ENCODE data around the gene NANOS3.

The NANOS3 gene

DNA sequence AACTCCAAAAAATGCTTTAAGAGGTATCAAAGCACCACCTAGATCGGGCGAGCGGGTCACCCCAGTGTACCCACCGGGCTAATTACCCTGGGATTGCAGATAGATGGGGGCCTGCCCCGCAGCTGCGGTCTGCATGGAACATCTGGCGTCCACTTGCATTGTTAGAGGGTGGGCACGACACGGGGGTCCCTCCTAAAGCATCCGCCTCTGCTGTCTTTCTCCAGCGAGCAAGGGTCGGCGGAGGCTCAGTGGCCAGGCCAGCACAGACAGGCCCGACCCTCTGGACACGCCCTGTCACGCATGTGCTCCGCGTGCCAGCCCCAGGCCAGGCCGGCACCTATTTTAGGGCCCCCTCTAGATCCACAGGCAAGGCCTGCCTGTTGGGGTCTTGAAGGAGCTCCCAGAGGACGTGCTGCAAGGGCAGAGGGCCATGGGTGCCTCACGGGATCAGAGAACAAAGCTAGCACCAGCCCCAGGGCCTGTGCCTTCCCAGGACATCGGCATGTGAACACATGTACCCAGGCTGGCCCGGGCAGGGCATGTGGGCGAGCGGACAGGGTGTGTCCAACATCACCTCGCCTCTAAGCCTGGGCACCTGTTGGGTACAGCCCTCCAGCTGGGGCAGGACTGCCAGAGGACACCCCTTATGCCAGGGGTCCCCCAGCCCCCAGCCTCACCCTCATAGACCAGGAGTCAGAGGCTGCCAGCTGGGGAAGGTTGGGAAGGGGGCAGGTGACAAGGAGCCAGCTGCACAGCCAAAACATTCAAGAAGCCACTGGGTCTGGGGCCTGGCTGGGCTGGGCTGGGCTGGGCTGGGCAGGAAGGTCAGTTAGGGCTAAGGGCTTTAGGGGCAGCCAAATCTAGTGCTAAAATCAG is 35.6 kb upstream of the NANOS3 start:
- TF ChIP-seq, protein P1, sequence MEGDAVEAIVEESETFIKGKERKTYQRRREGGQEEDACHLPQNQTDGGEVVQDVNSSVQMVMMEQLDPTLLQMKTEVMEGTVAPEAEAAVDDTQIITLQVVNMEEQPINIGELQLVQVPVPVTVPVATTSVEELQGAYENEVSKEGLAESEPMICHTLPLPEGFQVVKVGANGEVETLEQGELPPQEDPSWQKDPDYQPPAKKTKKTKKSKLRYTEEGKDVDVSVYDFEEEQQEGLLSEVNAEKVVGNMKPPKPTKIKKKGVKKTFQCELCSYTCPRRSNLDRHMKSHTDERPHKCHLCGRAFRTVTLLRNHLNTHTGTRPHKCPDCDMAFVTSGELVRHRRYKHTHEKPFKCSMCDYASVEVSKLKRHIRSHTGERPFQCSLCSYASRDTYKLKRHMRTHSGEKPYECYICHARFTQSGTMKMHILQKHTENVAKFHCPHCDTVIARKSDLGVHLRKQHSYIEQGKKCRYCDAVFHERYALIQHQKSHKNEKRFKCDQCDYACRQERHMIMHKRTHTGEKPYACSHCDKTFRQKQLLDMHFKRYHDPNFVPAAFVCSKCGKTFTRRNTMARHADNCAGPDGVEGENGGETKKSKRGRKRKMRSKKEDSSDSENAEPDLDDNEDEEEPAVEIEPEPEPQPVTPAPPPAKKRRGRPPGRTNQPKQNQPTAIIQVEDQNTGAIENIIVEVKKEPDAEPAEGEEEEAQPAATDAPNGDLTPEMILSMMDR (IDR thresholded peaks at IDR 0.05) = no peak

DNA sequence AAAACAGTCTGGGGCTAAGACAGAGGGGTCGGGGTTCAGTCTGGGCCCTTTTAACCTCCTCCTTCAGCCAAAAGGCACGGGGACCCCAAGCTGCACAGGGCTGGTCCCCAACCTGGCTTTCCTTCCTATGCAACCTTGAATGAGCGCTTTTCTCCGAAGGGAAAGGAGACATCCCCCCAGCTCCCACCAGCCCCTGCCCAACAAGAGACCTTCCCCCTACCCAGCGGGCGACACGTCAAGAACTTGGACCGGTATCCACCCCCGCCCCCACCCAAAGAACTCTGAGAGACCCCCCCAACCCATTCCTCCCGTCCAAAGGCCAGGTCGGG is 35.0 kb upstream of the NANOS3 start:
- TF ChIP-seq, protein P1 (IDR thresholded peaks at IDR 0.05) = no peak

DNA sequence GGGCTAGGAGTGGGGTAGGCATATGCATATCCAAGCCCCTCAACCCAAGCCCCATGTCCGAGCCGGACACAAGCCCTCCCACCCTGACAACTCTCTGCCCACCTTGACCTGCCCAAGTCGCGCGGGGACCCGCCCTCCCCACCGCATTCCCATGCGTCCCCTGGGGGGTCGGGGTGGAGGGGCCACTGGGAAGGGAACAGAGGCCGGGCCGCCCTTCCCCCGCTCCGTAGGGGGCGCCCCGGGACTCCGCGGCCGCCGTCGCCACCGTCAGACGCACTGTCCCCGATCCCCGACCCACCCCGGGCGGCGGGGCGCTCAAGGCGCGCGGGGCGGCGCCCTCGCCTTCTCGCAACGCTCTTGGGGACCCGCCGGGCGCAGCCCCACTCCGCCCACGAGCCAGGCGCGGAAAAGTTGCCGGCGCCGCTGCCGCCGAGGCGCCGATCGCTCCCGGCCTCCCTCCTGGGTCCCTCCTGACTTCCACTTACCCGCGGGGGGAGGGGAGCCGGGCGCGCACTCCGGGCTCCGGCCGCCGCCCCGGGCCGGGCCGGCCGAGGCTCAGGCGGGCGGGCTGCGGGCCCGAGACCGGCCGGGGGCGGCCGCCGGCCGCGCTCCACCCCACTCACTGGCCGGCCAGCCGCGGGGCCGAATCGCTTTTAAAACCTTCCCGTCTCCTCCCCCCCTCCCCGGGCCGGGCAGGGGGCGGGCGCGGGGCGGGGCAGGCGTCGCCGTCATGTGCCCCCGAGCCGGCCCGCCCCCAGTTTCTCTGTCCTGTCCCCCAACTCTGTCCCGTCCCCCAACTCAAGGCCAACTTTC is 34.4 kb upstream of the NANOS3 start:
- TF ChIP-seq, protein P1 (IDR thresholded peaks at IDR 0.05) = peak; percentile 33; the same call in 1 of the 2 replicates

DNA sequence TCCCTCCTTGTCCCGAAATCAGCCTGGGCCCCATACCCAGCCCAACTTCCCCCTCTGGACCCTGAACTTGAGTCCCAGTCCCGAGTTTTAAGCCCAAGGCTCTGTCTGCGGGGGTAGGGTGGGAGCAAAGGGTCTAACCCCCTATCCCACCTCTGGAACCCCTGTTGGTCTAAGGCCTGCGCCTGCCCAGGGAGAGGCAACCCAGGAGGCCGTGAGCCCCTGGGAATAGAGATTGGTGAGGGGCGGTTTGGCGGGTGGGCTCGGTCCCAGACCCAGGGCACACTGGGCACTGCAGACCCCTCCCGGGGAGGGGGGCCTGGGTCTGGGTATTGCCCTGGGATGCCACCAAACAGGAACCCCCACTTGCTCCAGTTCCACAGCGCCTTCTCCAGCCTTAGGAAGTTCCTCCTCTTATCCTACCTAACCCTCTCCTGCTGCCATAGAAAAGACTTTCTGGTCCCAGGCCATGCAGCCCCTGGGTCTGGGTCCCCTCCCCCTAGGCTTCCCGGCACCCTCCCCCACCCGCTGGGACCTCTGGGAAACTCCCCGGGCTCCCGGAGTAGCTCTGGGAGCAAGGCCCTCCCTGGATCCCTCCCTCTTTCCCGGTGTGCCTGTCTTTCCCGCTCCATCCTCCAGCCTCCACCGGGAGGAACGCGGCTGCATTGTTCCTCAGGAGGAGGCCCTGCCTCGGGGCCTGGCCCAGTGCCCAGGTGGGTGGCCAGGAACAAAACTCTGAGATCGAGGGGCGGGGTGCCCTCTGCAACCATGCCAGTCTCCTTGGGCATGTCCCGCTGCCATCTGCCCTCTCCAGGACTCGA is 33.6 kb upstream of the NANOS3 start:
- TF ChIP-seq, protein P1 (IDR thresholded peaks at IDR 0.05) = no peak

DNA sequence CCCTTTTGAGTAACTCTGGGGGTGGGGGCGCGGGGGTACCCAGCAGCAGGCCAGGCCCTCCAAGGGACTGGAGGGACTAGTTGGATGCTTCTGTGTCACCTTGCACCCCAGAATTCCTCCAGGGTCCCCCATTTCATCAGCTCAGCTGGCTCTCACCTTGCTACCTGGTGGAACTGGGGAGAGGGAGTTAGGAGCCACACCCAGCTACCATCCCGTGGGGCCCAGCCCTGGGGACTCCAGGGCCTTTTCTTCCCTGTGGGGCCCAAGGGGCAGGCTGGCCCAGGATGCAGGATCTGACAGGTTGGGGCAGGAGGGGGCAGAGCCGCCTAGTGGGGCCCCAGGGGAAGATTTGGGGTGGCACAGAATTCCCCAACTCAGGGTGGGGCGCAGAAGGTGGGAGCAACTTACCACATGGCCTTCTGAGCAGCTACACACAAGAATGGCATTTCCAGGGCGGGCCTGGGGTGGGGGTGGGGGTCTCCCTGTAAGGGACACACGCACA is 32.8 kb upstream of the NANOS3 start:
- TF ChIP-seq, protein P1 (IDR thresholded peaks at IDR 0.05) = no peak

DNA sequence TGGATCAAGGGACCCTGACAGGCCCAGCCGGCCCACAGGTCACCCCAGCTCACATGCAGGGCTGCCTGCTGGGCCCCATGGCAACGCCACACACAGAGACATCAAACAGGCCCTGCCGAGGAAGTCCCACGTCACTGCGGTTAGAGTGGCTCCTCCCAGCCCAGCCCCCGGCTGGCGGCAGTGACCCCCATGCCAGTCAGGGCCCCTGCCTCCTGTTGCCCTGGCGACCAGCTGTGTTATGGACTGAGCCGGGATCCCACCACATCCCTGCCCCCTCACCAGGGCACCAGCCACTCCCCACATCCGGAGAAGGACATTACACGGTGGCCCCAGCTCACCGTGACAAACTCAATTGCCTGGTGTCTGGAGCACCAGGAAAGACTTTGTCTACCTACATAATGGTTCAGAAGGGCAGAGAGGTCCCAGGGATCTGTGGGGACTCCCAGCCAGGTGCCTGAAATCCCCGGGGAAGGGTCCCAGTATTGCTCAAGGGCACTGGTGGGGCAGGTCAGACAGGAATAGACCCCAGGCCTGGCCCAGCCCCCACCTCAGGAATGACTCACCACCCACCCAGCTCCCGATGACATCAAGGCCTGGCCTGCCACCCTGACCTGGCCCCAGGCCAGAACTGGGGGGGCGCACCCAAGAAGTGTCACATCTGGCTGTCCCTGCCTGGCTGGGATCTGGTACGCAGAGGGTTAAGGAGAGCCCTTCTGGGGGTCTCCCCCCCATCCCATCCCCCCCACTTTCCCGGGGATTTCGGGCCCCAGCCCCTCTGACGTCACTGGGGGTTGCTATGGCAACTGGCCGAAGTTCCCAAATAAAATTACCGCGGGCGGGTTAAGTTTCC is 30.2 kb upstream of the NANOS3 start:
- TF ChIP-seq, protein P1 (IDR thresholded peaks at IDR 0.05) = no peak
